GM18907 (cell line): Measurements from ENCODE around the gene MRPL37.
"Not testable (repeated sequence)": the region's sequence is repeated elsewhere in the genome, so short reads cannot be mapped to it uniquely, and the experiment has no call there.

Source experiments
- ATAC-seq: cut with Tn5 transposase; IDR thresholded peaks from one replicate; pipeline ENCODE4 v1.9.1; 2021; ENCODE audit warnings: mild to moderate bottlenecking, moderate library complexity; ENCODE audit not compliant: unreplicated experiment

The MRPL37 gene

DNA sequence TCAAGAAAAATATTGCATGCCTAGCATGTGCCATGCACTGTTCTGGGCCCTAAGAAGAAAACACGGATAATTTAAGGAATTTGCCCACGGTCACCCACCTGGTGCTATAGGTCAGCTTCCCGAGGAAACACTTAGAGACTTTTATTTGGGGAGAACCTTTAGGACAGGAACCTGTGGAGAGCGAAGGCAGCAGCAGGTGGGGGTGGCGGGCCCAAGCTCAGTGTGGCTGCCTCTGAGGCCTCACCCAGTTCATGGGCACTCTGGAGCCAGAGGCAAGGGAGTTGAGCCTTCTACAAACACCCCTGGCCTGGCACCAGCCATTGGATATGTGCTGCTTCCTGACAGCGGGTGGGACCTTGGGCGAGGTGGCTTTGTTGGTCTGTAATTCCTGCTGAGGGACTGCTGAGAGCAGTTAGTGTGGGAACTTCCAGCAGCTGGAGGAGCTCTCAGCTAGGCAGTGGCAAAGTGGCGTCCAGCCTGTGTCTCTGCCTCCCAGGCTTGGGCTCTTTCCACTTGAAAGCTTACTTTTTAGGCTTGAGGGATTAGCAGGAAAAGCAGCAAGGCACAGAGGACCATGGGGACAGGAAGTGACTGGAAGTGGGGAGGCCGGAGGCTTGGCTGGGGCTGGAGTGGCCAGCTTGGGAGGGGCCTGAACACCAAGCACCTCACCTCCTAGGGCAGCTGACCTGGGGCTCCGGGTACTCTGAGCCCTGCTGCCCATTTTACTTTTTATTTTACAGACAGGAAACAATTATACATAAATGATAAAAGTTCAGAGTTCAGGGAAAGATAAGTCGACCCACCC lies 19.1 kb downstream of the MRPL37 start:
- ATAC-seq: no peak

DNA sequence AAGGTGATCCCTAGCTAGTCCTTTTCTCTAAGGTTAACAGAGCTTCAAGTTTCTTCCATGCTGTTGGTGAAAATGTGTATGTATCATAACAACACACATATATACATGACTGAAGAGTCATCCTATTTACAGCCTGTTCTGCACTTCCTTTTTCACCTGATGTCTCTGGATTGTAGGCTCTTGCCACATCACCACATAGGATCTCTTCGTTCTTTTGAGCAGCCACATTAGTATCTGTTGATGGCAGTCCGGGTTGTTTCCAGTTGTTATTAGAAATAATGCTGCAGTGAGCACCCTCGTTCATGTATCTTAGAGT lies 19.7 kb downstream of the MRPL37 start:
- ATAC-seq: no peak

DNA sequence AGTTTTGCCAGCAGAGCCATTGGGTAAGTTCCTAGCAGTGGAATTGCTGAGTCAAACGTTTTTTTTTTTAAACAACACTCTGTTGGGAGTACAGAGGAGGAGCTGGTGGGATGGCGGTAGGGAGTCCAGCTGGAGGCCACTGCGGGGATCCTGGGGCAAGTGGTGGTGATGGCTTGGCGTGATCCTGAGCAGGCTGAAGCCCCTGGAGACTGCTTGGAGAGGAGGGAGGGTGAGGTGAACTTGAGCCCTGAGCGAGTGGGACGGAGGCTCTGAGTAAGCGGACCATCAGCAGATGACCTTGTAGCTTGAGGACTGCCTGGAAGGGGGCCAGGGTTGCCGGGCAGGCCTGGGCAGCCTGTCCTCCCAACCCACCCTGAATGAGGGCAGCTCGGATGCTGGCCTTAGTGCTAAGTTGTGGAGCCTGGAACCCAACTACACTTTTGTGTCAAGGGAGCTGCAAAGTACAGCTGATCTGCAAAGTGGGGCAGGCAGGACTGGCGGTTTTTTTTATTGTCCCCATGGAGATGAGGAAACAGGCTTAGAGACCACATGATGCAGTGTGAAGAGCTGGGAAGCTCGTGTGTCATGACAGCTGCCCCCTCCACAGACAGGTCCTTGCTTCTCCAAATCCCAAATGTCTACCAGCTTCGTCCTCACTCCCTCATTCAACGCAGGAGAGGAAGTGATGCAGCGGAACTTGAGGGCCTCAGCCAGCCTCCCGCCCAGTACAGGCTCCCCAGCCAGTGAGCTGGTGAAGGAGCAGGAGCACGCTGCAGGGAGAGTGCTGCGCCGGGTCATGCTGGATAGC lies 20.2 kb downstream of the MRPL37 start:
- no peak for ATAC-seq

DNA sequence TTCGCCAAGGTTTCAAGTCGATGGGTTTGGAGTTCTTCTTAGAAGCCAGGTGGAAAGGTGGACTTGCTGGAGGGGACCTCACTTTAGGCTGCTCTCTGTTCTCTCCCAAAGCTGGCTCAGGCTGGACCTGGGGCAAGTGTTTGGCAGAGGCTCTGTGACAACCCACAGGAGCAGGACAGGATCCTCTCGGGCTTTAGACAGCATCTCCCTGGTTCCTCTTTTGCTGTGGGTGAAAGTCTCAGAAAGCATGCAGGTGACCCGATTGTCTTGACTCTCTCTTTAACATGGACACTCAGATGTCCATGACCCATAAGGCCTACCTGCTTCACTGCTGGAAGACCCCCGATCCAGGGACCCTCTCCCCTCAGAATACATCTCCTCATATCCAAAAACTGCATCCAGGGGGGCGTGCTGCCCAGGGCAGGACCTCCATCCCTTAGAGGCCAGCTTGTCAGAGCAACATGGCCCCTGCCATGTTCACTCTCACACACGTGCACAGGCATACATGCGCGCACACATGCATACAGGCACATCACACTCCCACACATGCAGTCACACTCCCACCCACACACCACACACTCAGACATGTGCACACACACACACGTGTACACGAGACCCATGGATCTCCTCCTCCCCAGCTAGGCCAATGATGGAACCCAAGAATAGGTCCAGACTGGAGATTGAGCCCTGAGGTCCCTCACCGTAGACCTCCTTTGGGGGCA lies 21.3 kb downstream of the MRPL37 start:
- no peak for ATAC-seq

DNA sequence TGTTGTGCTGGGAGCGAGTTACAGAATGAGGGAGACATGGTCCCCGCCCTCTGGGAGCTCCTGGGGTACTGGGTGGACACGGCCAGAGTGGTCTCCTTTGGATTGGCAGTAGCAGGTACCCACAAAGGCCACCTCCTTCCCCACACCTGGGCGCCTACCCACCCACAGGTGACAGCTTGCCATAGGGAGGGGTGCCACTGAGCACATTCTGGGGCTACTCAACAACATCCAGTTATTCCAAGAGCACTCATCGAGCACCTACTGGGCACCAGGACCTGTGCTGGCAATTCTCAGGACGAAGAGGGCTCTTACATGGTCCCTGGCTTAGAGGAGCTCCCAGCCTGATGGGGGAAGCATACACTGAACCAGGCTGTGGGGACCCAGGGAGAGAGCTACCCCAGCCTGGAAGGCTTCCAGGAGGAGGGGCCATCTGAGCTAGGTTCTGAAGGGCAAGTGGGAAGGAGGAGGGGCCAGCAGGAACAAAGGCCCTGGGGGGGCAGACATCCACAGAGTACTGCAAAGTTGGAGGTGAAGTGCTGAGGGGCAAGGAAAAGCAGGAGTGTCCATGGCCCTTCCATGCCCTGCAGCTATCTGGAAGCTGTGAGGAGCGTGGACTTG lies 22.0 kb downstream of the MRPL37 start:
- no peak for ATAC-seq

DNA sequence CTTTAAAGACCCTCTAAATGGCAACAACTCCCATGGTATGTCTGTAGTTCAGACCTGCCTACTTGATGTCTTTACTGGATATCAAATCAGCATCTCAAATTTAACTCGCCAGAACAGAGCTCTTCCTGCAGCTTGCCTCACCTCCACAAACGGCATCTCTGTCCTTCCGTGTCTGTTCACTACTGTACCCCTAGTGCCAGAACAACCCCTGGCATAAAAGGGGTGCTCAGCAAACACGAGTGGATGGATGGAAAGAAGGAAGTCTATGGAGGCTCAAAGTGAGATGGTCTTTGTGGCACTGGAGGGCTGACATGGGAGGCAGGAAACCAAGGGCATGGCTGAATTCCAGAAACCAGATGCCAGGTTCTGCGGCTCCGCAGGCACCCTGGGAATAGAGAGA lies 22.7 kb downstream of the MRPL37 start:
- ATAC-seq: no peak

DNA sequence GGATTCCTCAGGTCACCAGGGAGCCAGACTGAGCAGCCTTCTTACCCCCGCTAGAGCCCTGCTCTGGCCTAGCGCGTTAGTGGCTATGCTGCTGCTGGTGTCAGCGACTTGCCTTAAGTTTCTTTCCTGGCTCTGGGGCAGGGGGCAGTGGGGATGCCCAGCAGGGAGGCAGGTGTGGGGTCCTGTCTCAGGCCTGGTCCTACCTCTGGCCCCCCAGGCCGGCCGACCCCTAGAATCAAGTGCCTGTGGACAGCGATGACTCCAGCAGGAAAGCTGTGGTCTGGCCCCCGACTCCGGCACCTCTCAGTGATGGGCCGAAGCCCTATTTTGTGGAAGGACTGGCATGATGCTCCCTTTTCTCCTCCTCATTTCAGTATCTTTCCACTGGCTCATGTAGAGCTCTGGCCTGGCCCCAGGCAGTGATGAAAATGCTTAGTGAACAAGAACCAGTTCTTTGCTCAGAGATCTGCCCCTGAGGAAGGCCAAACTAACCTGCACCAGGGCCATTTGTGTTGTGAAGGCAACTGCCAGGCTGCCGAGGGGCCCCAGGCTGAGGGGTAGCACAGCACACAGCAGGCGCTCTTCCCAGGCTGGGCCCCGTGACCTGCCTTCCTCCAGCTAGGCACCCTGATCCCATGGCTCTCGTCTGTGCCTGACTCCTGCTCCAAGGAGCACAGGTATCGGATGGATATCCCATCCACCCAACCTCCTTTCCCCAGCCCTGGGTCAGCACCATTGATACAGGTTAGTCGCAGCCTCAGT lies 23.7 kb downstream of the MRPL37 start:
- no peak for ATAC-seq

DNA sequence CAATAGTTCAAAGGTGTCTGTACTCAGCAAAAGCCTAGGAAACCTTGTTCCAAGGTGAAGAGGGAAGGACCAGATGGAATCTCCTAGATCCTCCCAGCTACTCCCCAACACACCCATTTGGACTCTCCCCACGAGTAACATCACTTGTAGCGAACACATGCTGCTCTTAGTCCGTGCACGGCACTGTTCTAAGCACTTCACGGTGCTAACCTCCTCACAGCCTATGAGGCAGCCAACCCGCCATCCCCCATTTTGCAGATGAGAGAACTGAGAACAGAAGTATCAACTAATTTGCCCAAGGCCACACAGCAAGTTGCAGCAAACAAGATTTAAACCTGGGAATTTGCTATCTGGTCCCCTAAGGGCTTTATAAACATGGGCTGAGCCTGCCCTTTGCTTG lies 24.3 kb downstream of the MRPL37 start:
- no peak for ATAC-seq

DNA sequence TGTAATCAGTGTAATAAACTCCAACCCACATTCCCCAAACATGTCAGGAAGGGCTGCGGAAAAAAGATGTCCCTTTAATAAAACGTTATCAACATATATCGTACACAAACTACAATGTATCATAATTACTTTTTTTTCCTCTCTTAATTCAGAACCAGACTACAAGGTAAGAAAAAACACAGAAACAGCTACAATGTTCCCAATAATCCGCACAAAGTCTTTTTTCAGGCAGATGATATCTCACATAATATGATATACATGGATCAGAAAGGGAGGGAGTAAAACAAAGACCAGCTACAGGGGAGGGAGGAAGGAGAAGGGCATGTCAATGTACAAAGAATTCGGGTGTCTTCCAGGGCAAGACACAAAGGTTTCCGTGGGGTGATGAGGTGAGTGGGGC lies 25.4 kb downstream of the MRPL37 start:
- ATAC-seq: no peak

DNA sequence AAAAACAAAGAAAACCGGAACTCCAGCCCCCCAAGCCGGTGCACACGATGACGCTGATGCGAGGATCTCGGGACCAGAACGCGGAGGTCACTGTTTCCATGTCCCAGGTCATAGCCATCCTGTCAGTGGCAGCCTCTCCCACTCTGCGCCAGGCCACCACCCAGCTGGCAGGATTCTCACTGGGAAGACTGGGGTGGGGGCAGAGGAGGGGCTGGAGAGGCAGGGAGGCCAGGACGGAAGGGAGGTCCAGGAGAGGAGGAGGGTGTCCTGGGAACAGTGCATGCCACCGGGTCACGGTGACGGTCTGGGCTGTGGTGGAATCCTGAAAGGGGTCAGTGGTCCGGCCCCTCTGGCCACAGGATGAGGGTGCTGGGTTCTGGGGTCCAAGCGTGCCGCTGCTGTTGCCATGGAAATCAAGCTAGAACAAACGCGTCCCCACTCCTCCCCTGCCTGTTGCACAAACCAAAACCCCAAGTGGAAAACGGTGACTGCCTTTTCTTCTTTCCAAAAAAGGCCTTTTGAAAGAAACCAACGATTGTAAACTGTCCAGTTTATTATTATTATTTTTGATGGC lies 26.1 kb downstream of the MRPL37 start:
- ATAC-seq: no peak

DNA sequence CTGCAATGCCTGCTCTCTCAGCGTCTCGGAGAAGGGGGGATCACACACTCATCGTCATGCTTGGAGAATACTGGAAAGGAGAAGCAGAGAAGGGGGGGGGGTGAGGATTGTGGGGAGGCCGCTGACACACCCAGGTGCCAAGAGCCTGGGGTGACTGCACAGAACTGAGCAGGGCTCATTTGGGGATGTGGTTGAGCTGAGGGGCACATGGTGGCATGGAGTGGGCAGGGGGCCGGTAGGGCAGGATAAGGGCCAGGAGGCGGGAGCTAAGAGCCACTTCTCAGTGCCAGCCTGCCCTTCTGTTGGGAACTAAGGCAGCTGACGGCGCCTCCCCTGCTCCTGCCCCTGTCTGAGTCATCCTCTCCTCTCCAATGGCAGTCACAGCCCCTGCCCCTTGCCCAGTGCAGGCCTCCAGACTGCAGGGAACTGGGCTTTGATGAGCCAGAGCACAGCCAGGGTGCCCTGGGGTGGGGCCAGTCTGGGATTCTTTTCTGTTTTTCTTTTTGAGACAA lies 27.2 kb downstream of the MRPL37 start:
- no peak for ATAC-seq

DNA sequence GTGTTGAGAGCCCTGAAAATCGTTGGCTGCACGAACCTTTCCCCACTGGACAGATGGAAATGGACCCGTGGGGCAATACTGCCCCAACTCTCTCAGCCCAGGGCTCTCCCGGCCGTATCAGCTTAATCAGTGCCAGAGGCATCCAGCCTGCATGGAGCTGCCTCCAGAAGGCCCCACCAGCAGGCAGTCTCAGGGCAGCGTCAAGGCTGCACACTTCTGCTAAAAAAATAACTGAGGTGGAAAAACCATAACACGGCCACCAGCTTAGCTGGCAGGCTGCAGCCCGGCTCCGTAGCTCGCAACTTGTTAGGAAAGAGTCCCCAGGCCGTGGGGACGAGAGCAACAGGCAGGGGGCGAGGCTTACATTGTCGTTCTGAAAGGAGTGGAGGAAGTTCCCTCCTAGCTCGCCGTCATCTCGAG lies 27.9 kb downstream of the MRPL37 start:
- ATAC-seq: no peak

DNA sequence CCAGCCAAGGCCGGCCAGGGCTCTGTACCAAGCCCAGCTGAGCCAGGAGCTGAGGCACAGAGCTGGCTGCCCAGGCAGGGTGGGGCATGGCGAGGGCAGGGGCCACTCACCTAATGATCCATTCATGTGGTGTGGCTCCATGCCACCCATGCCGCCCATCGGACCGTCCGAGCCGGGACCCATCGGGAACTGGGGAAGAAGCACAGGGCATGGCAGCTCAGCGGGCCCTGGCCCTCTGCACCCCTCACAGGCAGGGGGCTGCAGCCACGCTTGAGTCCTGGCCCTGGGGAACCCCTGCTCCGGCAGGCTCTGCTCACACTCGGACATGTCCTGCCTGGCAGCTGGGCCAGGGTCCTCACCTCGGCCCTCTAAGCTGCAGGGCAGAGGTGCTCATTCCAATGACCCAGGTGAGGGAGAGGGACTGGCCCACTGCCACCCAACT lies 28.7 kb downstream of the MRPL37 start:
- ATAC-seq: no peak

DNA sequence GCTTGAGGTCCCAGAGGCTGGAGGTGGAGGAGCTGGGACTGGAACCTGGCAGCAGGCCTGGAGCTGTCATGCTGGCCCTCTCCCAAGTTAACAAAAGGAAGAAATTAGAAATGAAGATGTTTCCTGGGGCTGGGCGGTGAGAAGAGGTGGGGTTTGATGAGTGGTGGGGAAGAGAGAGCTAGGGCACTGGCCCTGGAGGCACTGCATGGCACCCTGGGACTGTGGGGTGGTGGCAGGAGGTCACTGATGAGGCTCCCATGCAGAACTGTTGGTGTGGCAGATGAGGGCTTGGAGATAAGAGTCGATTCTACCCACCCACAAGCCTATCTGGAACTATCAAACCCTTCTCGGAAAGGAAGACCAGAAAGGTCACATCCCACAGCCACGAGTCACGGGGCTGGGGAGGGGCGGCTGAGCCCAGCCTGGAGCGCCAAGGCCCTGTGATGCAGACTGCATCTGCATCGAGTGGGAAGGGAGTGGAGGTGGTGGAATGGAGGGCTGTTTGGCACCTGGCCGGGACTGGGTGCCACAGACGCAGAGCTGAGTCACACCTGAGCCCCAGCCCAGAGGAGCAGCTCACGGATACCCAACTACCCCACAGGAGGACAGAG lies 29.4 kb downstream of the MRPL37 start:
- ATAC-seq: no peak

DNA sequence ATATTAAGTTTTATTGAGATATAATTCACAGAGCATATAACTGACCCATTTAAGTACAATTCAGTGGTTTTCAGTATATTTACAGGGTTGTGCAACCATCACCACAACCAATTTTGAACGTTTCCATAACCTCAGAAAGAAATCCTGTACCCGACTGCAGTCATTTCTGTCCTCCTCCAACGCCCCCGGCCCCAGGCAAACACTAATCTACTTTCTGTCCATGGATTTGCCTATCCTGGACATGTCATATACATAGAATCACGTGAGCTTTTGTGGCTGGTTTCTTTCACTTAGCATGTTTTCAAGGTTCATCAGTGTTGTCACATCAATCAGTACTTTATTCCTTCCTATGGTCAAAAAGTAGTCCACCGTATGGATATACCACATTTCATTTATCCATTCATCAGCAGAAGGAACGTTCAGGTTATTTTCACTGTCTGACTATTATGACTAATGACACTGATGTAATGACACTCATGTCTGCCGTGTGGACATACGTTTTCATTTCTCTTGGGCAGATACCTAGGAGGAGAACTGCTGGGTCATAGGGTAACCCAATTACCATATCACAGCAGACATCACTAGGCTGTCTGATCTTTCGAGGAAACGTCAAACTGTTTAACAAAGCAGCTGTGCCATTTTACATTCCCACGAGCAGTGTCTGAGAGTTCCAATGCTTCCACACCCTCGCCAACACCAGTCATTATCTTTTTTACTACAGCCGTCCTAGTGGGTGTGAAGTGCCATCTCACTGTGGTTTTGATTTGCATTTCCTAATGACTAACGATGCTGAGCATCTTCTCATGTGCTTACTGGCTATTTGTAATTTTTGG lies 30.8 kb downstream of the MRPL37 start:
- ATAC-seq: no peak

DNA sequence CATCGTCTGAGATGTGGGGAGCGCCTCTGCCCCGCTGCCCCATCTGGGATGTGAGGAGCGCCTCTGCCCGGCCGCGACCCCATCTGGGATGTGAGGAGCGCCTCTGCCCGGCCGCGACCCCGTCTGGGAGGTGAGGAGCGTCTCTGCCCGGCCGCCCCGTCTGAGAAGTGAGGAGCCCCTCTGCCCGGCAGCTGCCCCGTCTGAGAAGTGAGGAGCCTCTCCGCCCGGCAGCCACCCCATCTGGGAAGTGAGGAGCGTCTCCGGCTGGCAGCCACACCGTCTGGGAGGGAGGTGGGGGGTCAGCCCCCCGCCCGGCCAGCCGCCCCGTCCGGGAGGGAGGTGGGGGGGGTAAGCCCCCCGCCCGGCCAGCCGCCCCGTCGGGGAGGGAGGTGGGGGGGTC lies 33.2 kb downstream of the MRPL37 start:
- not testable (repeated sequence) for ATAC-seq

DNA sequence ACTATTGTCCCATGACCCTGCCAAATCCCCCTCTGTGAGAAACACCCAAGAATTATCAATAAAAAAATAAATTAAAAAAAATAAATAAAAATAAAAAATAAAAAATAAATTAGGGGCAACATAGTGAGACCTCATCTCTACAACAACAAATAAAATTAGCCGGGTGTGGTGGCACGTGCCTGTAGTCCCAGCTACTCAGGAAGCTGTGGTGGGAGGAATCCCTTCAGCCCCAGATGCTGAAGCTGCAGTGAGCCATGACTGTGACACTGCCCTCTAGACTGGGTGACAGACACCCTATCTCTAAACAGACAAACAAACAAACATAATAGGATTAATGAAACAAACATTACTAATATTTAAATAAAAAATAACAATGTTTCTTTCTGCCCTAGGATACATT lies 34.3 kb downstream of the MRPL37 start:
- no peak for ATAC-seq

DNA sequence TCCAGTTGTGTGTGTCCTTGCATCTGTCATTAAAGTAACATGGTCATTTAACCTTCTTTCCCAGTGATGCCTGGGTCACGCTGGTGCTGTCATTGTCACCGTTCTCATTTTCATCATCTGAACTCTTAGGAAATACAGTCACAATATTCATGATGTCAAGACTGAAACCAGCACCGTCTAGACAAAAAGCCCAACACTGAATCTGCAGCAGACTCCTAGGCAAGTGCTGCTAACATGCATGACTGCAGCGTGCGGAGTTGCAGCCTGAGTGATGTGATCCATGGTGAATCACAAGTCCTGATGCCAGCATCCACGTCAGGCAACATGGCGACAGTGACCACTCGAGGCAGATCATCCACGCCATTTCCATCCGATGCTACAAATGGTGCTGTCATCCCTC lies 37.6 kb downstream of the MRPL37 start:
- no peak for ATAC-seq
